Lower leg skin (tissue), 4 donors: Measurements from ENCODE around the gene SPIC. TPM values are rescaled to one million over a fixed set of nuclear protein-coding genes. Genes with fewer than 3 reads are reported as not detected.
A peak's percentile ranks its signal among the peaks of the same experiment; 100 is the strongest.
"Not testable (repeated sequence)": the region's sequence is repeated elsewhere in the genome, so short reads cannot be mapped to it uniquely, and the experiment has no call there.

Experiments
- DNase-seq, 2 donors: peaks; one replicate each; pipeline ENCODE4 v3.0.0-alpha.2; 2019; ENCODE audit warnings: low spot score in 2 of 2
- H3K4me3 ChIP-seq: fragments of 200-600 bp; sonication (generic); 2 replicates; pipeline ENCODE4 v1.5.1; 2017; ENCODE audit warnings: mild to moderate bottlenecking, low read depth; ENCODE audit not compliant: poor library complexity, severe bottlenecking
- POLR2A ChIP-seq, 2 donors: fragments of 450-650 bp; IDR thresholded peaks; one replicate each; pipeline ENCODE4 v1.6.1; 2016 to 2017; ENCODE audit warnings: antibody characterized with exemption in 2 of 2, mild to moderate bottlenecking in 1 of 2, moderate library complexity in 1 of 2
- whole genome bisulfite sequencing, 2 donors: methylation state at CpG; one replicate each; pipeline ENCODE4 v1.1.5; 2018; 5-methylcytosine and 5-hydroxymethylcytosine counted together
- intact Hi-C: fragments of 100-400 bp; cut with DNase I; formaldehyde crosslinking; loops from one replicate; pipeline ENCODE4 v1.15.0; 2023; ENCODE audit warnings: low total_unique reads
- total RNA-seq, 4 donors: library from RNA; depleted of rRNA; stranded (reverse); fragments of >200 nt; gene quantifications; one replicate each; pipeline ENCODE4 v1.1.0, GENCODE V29; 2016
- TF ChIP-seq, protein P1 (sequence below), 3 donors: fragments of 450-650 bp; IDR thresholded peaks; one replicate each; pipeline ENCODE4 v1.5.1; 2016; ENCODE audit warnings: antibody characterized with exemption in 3 of 3, mild to moderate bottlenecking in 3 of 3, moderate library complexity in 2 of 3

Gene SPIC
- total RNA-seq, 4 donors from 2014 or later: 0.22 TPM; not detected in 3

DNA sequence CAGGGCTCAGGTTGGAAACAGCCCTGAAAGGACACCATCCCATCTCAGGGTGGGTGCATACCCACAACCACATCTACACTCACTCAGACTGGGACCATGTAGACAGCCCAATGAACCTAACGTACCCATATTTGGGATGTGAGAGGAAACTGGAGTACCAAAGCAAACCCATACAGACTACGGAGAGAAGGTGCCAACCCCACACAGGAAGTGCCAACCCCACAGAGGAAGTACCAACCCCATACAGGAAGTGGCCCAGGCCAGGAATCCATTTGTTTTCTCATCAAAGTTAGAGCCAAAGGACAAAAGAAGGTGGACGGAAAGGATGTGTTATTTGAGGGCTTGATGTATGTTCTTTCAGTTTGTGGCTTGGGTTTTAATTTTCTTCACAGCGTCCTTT is 19.5 kb upstream of the SPIC start:
- DNase-seq: no peak
- WGBS, 2 donors: 69 to 85% methylated on average over 4 of the region's 4 CpGs
- H3K4me3 ChIP-seq: no peak overlapping the region
- intact Hi-C loops: no loop called here
- no peak for TF ChIP-seq POLR2A (IDR thresholded peaks at IDR 0.05)
- TF ChIP-seq, protein P1, sequence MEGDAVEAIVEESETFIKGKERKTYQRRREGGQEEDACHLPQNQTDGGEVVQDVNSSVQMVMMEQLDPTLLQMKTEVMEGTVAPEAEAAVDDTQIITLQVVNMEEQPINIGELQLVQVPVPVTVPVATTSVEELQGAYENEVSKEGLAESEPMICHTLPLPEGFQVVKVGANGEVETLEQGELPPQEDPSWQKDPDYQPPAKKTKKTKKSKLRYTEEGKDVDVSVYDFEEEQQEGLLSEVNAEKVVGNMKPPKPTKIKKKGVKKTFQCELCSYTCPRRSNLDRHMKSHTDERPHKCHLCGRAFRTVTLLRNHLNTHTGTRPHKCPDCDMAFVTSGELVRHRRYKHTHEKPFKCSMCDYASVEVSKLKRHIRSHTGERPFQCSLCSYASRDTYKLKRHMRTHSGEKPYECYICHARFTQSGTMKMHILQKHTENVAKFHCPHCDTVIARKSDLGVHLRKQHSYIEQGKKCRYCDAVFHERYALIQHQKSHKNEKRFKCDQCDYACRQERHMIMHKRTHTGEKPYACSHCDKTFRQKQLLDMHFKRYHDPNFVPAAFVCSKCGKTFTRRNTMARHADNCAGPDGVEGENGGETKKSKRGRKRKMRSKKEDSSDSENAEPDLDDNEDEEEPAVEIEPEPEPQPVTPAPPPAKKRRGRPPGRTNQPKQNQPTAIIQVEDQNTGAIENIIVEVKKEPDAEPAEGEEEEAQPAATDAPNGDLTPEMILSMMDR (IDR thresholded peaks at IDR 0.05): no peak

- peak in 1 of 2 donors; percentile 29 for DNase-seq
- no peak overlapping the region for H3K4me3 ChIP-seq
- intact Hi-C loops: no loop called here
- 24 to 25% methylated on average over 4 of the region's 4 CpGs for WGBS, 2 donors
- TF ChIP-seq, protein P1 (IDR thresholded peaks at IDR 0.05): no peak
- no peak for TF ChIP-seq POLR2A (IDR thresholded peaks at IDR 0.05)
Measured at GRCh38 chr12:101459642-101460346, 15.3 kb upstream of the SPIC start.

DNA sequence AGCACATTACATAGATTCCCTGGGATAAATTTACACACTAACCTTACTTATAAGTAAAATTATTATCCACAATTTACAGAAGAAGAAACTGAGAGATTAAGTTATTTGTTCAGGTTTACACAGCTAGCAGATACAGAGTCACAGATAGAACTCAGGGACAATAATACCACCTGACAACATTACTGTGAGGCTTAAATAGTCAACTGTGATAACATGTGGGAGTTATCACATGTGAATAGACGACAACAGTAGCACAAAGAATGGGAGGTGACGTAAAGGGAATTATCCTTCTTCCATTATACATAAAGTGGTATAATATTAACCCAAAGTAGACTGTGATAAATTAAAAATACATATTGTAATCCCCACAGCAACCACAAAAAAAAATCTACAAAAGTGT is 6.2 kb upstream of the SPIC start:
- DNase-seq: no peak
- intact Hi-C loops: no loop called here
- no peak overlapping the region for H3K4me3 ChIP-seq
- WGBS, 2 donors: 86% methylated on average over 2 of the region's 2 CpGs
- TF ChIP-seq, protein P1 (IDR thresholded peaks at IDR 0.05): no peak
- TF ChIP-seq POLR2A (IDR thresholded peaks at IDR 0.05): no peak

DNA sequence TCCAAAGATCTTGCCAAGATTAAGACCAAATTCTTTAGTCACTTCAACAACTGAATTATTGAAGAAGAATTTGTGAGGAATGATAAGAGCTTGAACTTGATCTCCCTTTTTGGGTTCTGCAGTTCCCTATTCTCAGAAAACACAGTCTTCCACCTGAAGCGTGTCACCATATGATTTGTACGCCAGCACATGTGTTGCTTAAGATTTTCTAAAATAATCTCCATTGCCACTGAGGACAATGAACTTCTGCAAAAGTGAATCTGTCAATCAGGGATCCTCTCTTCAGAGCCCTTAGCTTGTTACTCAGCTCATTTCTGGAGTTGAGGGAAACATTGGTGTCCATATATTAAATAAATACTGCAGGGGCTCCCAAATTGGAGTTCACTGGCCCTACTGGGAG is 4.2 kb upstream of the SPIC start:
- 87 to 88% methylated on average over 2 of the region's 2 CpGs for WGBS, 2 donors
- DNase-seq: no peak
- TF ChIP-seq, protein P1 (IDR thresholded peaks at IDR 0.05): no peak
- TF ChIP-seq POLR2A (IDR thresholded peaks at IDR 0.05): no peak
- no peak overlapping the region for H3K4me3 ChIP-seq
- intact Hi-C loops: no loop called here

GRCh38 chr12:101471878-101472277 is 3.3 kb upstream of the SPIC start:
- 95 to 98% methylated on average over 5 of the region's 5 CpGs for WGBS, 2 donors
- H3K4me3 ChIP-seq, intact Hi-C loops, DNase-seq: not testable (repeated sequence)

DNA sequence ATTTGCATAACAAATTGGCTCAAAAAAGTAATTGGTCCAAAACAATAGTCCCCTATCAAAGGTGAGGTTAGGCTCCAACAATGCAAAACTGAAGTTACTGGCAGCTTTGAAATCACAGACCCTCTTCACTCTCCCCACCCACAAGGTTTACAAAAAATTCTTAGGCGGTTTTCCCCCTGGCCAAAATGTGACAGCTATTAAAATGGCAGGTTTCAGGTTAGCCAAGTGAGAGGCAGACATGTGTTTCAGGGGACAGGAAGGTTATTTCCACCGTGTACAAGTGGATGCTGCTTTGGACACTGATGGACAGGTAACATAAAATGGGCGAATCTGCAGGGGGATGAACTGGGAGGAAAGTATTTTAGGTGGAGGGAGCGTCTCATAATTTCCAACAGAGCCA is 888 bp upstream of the SPIC start:
- no peak for DNase-seq
- 55 to 59% methylated on average over 4 of the region's 4 CpGs for WGBS, 2 donors
- TF ChIP-seq, protein P1 (IDR thresholded peaks at IDR 0.05): no peak
- no peak for TF ChIP-seq POLR2A (IDR thresholded peaks at IDR 0.05)
- no peak overlapping the region for H3K4me3 ChIP-seq
- intact Hi-C loops: no loop called here
